ENCODE results near the gene ACRBP.
A peak's percentile ranks its signal among the peaks of the same experiment; 100 is the strongest.
"Not testable (repeated sequence)": the region's sequence is repeated elsewhere in the genome, so short reads cannot be mapped to it uniquely, and the experiment has no call there.

Gene ACRBP

GRCh38 chr12:6613776-6614512 is 33.3 kb downstream of the ACRBP start:
- DNase-seq: peak; percentile 96

- peak; percentile 88 for DNase-seq
Measured at GRCh38 chr12:6613015-6613775, 34.0 kb downstream of the ACRBP start.

GRCh38 chr12:6612652-6613014 is 34.6 kb downstream of the ACRBP start:
- DNase-seq: no peak

GRCh38 chr12:6612247-6612646 is 35.0 kb downstream of the ACRBP start:
- DNase-seq: no peak

- no peak for DNase-seq
Measured at GRCh38 chr12:6608592-6609281, 38.5 kb downstream of the ACRBP start.

- DNase-seq: peak; percentile 92
Measured at GRCh38 chr12:6607751-6608591, 39.3 kb downstream of the ACRBP start.

GRCh38 chr12:6606331-6607131 is 40.7 kb downstream of the ACRBP start:
- no peak for DNase-seq

- DNase-seq: no peak
Measured at GRCh38 chr12:6605421-6606330, 41.6 kb downstream of the ACRBP start.

GRCh38 chr12:6604259-6605029 is 42.8 kb downstream of the ACRBP start:
- DNase-seq: no peak

GRCh38 chr12:6603095-6603567 is 44.1 kb downstream of the ACRBP start:
- peak; percentile 30 for DNase-seq

- DNase-seq: no peak
Measured at GRCh38 chr12:6602526-6602925, 44.7 kb downstream of the ACRBP start.

- DNase-seq: not testable (repeated sequence)
Measured at GRCh38 chr12:6595673-6596072, 51.6 kb downstream of the ACRBP start.

GRCh38 chr12:6592087-6592486 is 55.1 kb downstream of the ACRBP start:
- DNase-seq: no peak

Data from NCI-H2227 treated with DMSO at 0.1 percent for 48 hours (cell line).